A549 (cell line): ENCODE measurements around the gene OR5A1.

Experiments used
- CTCF ChIP-seq: fragments of >200 bp; sonication (Bioruptor Twin); formaldehyde crosslinking; IDR thresholded peaks from 3 replicates; pipeline ENCODE4 v1.5.1; 2016
- FOSL2 ChIP-seq, 2 experiments: fragments of 450-650 bp in 1 of 2; fragments of >200 bp in 1 of 2; sonication (Bioruptor Twin) in 1 of 2; formaldehyde crosslinking; IDR thresholded peaks; 2 replicates each; pipeline versions ENCODE4 v1.5.0 to v1.6.1; 2016 to 2020; ENCODE audit warnings: mild to moderate bottlenecking in 1 of 2, moderate library complexity in 1 of 2
- HDAC2 ChIP-seq: fragments of 200-600 bp; sonication (generic); IDR thresholded peaks from 2 replicates; pipeline ENCODE4 v1.6.1; 2016
- JUNB ChIP-seq: fragments of >200 bp; sonication (Bioruptor Twin); formaldehyde crosslinking; IDR thresholded peaks from 2 replicates; pipeline ENCODE4 v1.6.1; 2016
- KDM1A ChIP-seq: fragments of 200-600 bp; sonication (generic); IDR thresholded peaks from 2 replicates; pipeline ENCODE4 v1.6.1; 2016; ENCODE audit warnings: low read depth, mild to moderate bottlenecking
- KDM5A ChIP-seq: fragments of 200-600 bp; sonication (generic); IDR thresholded peaks from 2 replicates; pipeline ENCODE4 v1.6.1; 2016; ENCODE audit warnings: antibody characterized with exemption, mild to moderate bottlenecking
- MAFK ChIP-seq: fragments of 450-650 bp; IDR thresholded peaks from 2 replicates; pipeline ENCODE4 v1.6.1; 2014; ENCODE audit not compliant: partially characterized antibody
- MAZ ChIP-seq: fragments of 150-350 bp; IDR thresholded peaks from 2 replicates; pipeline ENCODE4 v1.6.1; 2014; ENCODE audit warnings: antibody characterized with exemption, low read depth, low read length, borderline replicate concordance
- MYC ChIP-seq: IDR thresholded peaks from 2 replicates; pipeline ENCODE4 v1.6.1; 2012; ENCODE audit warnings: mild to moderate bottlenecking, inconsistent platforms, low read length, improper control_type of control experiment, borderline replicate concordance
- PHF8 ChIP-seq: fragments of 200-600 bp; sonication (generic); IDR thresholded peaks from 2 replicates; pipeline ENCODE4 v1.6.1; 2016; ENCODE audit warnings: low read depth, mild to moderate bottlenecking, antibody characterized with exemption, moderate library complexity, borderline replicate concordance
- POLR2A ChIP-seq: IDR thresholded peaks from 2 replicates; pipeline ENCODE4 v1.6.1; 2012; ENCODE audit warnings: mild to moderate bottlenecking, low read length
- ZC3H11A ChIP-seq: fragments of 450-650 bp; IDR thresholded peaks from 2 replicates; pipeline ENCODE4 v1.6.1; 2014; ENCODE audit warnings: antibody characterized with exemption, mild to moderate bottlenecking

- TF ChIP-seq CTCF (no peak), KDM1A (no peak), JUNB (no peak), MAZ (no peak), POLR2A (no peak), HDAC2 (no peak), MAFK (no peak), KDM5A (no peak), PHF8 (no peak), FOSL2 (IDR thresholded peaks at IDR 0.05) (no peak), FOSL2 (CRISPR knock-in tag; IDR thresholded peaks at IDR 0.05) (no peak), MYC (no peak), ZC3H11A (no peak)
These were observed 9.2 kb upstream of the OR5A1 start for GRCh38 chr11:59427068-59427382.
